Endodermal cell (in vitro differentiated cells): ENCODE results near the gene HOXD11. TPM values are rescaled to one million over a fixed set of nuclear protein-coding genes. Genes with fewer than 3 reads are reported as not detected.

Source experiments
- DNase-seq: peaks from one replicate; pipeline ENCODE4 v3.0.0-alpha.2; 2017
- H3K27ac ChIP-seq: 2 replicates; pipeline ENCODE4 v1.5.1; 2013; ENCODE audit warnings: mild to moderate bottlenecking, low read depth, low read length, moderate library complexity
- H3K27me3 ChIP-seq: 2 replicates; pipeline ENCODE4 v1.6.1; 2013; ENCODE audit warnings: mild to moderate bottlenecking, low read length, moderate library complexity; ENCODE audit not compliant: insufficient read depth, control insufficient read depth, poor library complexity, severe bottlenecking
- H3K36me3 ChIP-seq: 2 replicates; pipeline ENCODE4 v1.7.0; 2013; ENCODE audit warnings: mild to moderate bottlenecking, low read length, moderate library complexity; ENCODE audit not compliant: control insufficient read depth, insufficient read depth
- H3K4me1 ChIP-seq: one replicate; pipeline ENCODE4 v1.7.0; 2013; ENCODE audit warnings: low read length; ENCODE audit not compliant: control insufficient read depth, insufficient read depth
- H3K4me3 ChIP-seq: 2 replicates; pipeline ENCODE4 v1.5.1; 2013; ENCODE audit warnings: mild to moderate bottlenecking, low read length, moderate library complexity
- H3K9ac ChIP-seq: 2 replicates; pipeline ENCODE4 v1.6.1; 2013; ENCODE audit warnings: mild to moderate bottlenecking, low read length, moderate library complexity; ENCODE audit not compliant: poor library complexity, severe bottlenecking; ENCODE audit errors: extremely low read depth
- H3K9me3 ChIP-seq: 2 replicates; pipeline ENCODE4 v1.6.1; 2013; ENCODE audit warnings: mild to moderate bottlenecking, low read length, moderate library complexity; ENCODE audit not compliant: control insufficient read depth
- H3K27ac Mint-ChIP-seq: 2 replicates; pipeline ENCODE4 v1.8.0; 2020; ENCODE audit warnings: mixed read lengths
- H3K27me3 Mint-ChIP-seq: 2 replicates; pipeline ENCODE4 v1.8.0; 2021; ENCODE audit warnings: mild to moderate bottlenecking, mixed read lengths; ENCODE audit not compliant: insufficient read depth
- H3K36me3 Mint-ChIP-seq: 2 replicates; pipeline ENCODE4 v1.8.0; 2020; ENCODE audit warnings: low read depth, mixed read lengths
- H3K4me1 Mint-ChIP-seq: 2 replicates; pipeline ENCODE4 v1.8.0; 2020; ENCODE audit warnings: mixed read lengths
- H3K4me3 Mint-ChIP-seq: 2 replicates; pipeline ENCODE4 v1.8.0; 2020; ENCODE audit warnings: mild to moderate bottlenecking, moderate library complexity, mixed read lengths
- H3K9me3 Mint-ChIP-seq: 2 replicates; pipeline ENCODE4 v1.8.0; 2020; ENCODE audit warnings: mild to moderate bottlenecking, mixed read lengths
- WGBS, 2 experiments: methylation state at CpG; one replicate each; pipeline versions ENCODE4 v1.1.5 to v1.1.7; 2013; ENCODE audit warnings: missing lambda C conversion rate in 2 of 2, mixed read lengths in 1 of 2; ENCODE audit not compliant: insufficient coverage in 1 of 2, insufficient read length in 1 of 2; 5-methylcytosine and 5-hydroxymethylcytosine counted together
- total RNA-seq, 2 donors: library from RNA; stranded (reverse); fragmentation: NEBNext Ultra II Directional in 1 of 2; extraction: Animal tissue kit (Norgen Biotek cat#: 25700) in 1 of 2; gene quantifications; 2 replicates in 1 of 2; 3 replicates in 1 of 2; pipeline ENCODE4 v1.2.1, GENCODE V29; 2021
- TF ChIP-seq, protein P1 (sequence below): fragments of 200-600 bp; sonication (generic); conservative IDR thresholded peaks from 2 replicates; pipeline ENCODE4 v1.5.0; 2021; ENCODE audit warnings: antibody characterized with exemption, mild to moderate bottlenecking

Gene HOXD11
- total RNA-seq, 2 donors from 2014 or later, result not detected

DNA sequence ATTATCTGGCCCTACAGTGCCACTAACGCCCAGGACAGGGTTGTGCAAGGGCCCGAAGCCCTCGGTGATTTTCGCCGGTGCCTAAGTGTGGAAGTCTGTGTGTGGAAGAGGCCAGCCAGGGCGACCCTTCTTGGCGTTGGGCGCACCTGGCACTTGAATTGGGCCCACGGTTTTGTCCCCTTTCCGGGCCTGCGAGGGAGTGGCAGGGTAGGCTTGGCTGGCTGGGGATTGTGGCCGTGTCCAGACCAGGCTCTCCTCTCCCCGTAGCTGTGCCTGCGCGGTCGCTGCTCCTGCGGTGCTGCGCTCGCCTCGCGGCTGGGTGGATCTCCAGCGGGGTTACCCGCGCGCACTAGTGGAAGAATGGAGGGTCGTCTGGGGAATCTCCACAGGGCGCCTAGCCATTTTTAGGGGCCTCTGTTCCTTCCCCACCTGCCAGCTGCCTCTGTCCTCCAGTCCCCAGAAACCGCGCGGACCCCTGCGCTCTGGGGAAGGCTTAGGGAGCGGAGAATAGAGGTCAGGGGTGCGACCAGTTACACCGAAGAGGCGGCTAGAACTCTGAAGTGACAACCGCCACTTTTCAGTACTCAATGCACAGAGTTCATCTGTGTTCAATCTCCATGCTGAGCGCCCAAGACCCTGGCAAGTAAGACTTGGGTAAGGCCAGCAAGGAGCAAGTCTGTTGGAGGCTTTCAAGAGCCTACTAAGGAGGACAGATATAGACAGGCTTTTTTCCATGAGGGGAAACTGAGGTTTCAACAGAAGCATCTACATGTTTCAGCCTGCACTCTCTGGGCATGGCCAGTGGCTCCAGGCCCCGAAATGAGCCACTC is 39.3 kb upstream of the HOXD11 start:
- no peak overlapping the region for H3K27ac ChIP-seq
- H3K4me1 Mint-ChIP-seq, result peaks cover 6% of the 10 kb centered on the region
- no peak overlapping the region for H3K27ac Mint-ChIP-seq
- TF ChIP-seq, protein P1, sequence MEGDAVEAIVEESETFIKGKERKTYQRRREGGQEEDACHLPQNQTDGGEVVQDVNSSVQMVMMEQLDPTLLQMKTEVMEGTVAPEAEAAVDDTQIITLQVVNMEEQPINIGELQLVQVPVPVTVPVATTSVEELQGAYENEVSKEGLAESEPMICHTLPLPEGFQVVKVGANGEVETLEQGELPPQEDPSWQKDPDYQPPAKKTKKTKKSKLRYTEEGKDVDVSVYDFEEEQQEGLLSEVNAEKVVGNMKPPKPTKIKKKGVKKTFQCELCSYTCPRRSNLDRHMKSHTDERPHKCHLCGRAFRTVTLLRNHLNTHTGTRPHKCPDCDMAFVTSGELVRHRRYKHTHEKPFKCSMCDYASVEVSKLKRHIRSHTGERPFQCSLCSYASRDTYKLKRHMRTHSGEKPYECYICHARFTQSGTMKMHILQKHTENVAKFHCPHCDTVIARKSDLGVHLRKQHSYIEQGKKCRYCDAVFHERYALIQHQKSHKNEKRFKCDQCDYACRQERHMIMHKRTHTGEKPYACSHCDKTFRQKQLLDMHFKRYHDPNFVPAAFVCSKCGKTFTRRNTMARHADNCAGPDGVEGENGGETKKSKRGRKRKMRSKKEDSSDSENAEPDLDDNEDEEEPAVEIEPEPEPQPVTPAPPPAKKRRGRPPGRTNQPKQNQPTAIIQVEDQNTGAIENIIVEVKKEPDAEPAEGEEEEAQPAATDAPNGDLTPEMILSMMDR, result no peak
- peaks cover 74% of the 10 kb centered on the region for H3K27me3 ChIP-seq
- peak overlapping the region; percentile 24 for H3K4me3 Mint-ChIP-seq
- peaks cover 3% of the 10 kb centered on the region for H3K9me3 Mint-ChIP-seq
- peak; percentile 61 for DNase-seq
- H3K4me3 ChIP-seq, result no peak overlapping the region
- no peak overlapping the region for H3K9ac ChIP-seq
- no peaks in the 10 kb centered on the region for H3K36me3 Mint-ChIP-seq
- H3K27me3 Mint-ChIP-seq, result peaks cover 93% of the 10 kb centered on the region
- no peaks in the 10 kb centered on the region for H3K36me3 ChIP-seq
- peaks cover 5% of the 10 kb centered on the region for H3K4me1 ChIP-seq
- 84 to 94% methylated on average over 12 to 38 of the region's 38 CpGs for WGBS, 2 experiments
- H3K9me3 ChIP-seq, result peaks cover 4% of the 10 kb centered on the region

DNA sequence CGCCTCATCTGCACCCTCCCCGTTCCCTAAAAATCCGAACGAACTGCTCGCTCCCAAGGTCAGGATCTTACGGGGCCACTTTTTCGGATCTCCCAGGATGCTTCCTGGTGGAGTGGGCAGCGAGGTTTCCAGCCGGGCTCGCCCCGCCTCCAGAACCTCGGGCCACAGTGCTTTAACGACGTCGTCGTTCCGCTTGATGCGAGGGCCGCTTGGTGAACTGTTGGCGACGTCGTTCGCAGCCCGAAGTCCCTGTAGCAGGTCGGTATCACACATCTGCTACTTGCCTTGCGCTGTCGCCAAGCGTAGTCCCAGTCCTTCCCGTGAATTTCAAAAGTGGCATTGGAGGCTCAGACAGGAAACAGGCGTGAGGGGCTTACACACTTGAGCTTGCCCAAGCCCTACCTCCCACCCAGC is 38.7 kb upstream of the HOXD11 start:
- Histone ChIP-seq H3K4me3 (no peak overlapping the region), H3K27ac (no peak overlapping the region), H3K9ac (no peak overlapping the region), H3K4me1 (peaks cover 5% of the 10 kb centered on the region), H3K27me3 (peaks cover 80% of the 10 kb centered on the region), H3K9me3 (peaks cover 4% of the 10 kb centered on the region), H3K36me3 (no peaks in the 10 kb centered on the region)
- Mint-ChIP-seq H3K27ac (no peak overlapping the region), H3K27me3 (peaks cover 98% of the 10 kb centered on the region), H3K4me1 (peaks cover 9% of the 10 kb centered on the region), H3K9me3 (peaks cover 4% of the 10 kb centered on the region), H3K36me3 (no peaks in the 10 kb centered on the region), H3K4me3 (peak overlapping the region; percentile 24)
- TF ChIP-seq, protein P1, result no peak
- 88 to 94% methylated on average over 29 to 30 of the region's 30 CpGs for WGBS, 2 experiments
- DNase-seq, result peak; percentile 64

DNA sequence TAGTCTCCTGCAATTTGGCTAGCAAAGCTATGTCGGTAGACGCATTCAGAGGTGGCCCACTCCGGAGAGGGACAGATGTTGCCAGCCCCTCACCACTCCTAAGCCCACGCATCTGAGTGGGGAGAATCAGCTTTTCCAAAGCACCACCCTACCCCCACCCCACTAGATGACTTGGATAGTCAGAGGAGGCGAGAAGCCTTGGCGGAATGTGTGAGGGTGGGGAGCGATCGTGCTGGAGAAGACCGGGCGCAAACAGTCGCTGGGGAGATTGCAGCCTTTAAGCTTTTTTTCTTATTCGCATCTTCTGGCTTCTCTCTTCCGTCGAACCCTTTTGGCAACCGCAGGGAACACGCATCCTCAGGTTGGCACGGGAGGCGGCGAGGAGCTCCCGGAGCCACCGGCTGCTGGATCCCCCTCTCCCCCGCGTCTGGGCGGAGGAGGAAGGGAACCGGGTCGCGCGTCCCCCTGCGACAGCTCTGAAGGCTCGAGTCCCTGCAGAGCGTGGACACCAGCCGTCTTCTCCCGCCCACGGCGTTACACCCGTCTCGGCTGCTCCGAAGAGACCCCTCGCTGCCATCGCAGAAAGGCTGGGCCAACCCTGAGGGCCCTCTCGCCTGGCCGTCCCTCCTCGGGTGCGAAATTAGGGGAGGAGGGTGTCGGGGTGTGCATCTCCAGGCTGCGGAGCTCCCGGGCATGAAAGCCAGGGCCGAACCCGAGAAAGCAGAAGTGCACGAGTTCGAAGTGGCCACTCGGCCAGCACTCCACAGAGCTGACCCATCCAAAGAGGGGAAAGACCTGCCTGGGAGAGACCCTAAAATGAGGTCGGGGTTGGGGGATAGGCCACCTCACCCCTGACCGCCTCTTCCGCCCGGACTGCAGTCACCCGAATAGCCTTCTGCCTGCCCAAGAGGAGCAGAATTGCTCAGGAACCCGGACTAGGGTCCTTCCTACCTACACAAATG is 35.5 kb upstream of the HOXD11 start:
- Histone ChIP-seq H3K27ac (no peak overlapping the region), H3K4me3 (no peak overlapping the region), H3K36me3 (no peaks in the 10 kb centered on the region), H3K4me1 (no peaks in the 10 kb centered on the region), H3K9ac (no peak overlapping the region), H3K9me3 (peaks cover 4% of the 10 kb centered on the region), H3K27me3 (peaks cover 92% of the 10 kb centered on the region)
- WGBS, 2 experiments, result 90 to 92% methylated on average over 34 to 58 of the region's 58 CpGs
- no peak for DNase-seq
- Mint-ChIP-seq H3K4me1 (peaks cover 7% of the 10 kb centered on the region), H3K36me3 (no peaks in the 10 kb centered on the region), H3K4me3 (no peak overlapping the region), H3K27ac (no peak overlapping the region), H3K9me3 (peaks cover 4% of the 10 kb centered on the region), H3K27me3 (peaks cover 100% of the 10 kb centered on the region)
- TF ChIP-seq, protein P1, result no peak
